LNCaP clone FGC (cell line): ENCODE results near the gene LRRN4.

Source experiments
- DNase-seq: peaks from one replicate; pipeline ENCODE4 v3.0.0-alpha.2; 2011; ENCODE audit warnings: low read depth
- H3K4me3 ChIP-seq: 2 replicates; pipeline ENCODE4 v1.5.1; 2011; ENCODE audit warnings: mild to moderate bottlenecking, low read depth, low read length, control low read depth
- TF ChIP-seq, protein P1 (sequence below): IDR thresholded peaks from 2 replicates; pipeline ENCODE4 v1.5.1; 2012; ENCODE audit warnings: mild to moderate bottlenecking; ENCODE audit not compliant: control insufficient read depth, insufficient read depth; ENCODE audit errors: extremely low read depth

Gene LRRN4

DNA sequence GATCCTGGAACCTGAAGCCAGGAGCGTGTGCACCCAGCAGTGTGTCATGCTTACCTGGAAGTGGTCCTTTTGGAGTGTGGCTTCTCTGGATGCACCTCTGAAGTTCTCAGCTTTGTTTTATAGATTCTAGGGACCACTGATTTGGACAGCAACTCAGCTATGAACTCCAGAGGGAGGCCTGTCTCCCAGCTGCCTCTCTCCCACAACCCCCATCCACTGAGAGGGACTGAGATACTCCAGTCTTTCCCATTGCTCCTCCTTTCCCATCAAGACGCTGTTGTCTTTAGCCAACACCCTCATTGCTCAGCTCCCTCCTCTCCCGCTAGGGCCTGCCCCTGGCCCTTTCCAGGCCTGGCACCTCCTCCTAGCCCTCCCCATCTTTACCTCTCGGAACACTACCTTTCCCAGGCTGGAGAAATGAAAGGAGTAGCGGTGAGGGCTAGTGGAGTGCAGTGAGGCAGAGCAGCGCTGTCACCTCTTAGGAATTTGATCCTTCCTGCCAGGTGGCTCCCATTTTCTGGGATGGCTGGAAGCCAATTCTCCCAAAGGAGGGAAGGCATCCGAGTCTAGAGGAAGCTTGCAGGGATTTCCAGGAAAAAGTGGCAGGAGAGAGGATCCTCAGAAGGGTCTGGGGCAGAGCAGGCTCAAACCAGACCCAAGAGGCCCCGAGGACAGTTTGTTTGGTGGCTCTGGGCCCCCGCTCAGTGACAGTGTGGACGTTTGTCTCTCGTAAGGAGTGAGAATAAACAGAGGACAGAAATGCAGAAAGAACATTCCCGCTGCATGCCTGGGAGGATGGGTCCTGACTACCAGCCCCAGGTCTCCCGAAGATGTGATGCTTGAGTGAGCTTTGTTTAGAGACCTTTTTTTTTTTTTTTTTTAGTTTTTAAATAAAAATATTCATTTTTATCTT lies at the start of gene LRRN4:
LRRN4 (minus strand) TSS at position 285 of the 913 bp plus-strand sequence. CDS start 1,261 bp downstream, outside the sequence.
- no peak for DNase-seq

DNA sequence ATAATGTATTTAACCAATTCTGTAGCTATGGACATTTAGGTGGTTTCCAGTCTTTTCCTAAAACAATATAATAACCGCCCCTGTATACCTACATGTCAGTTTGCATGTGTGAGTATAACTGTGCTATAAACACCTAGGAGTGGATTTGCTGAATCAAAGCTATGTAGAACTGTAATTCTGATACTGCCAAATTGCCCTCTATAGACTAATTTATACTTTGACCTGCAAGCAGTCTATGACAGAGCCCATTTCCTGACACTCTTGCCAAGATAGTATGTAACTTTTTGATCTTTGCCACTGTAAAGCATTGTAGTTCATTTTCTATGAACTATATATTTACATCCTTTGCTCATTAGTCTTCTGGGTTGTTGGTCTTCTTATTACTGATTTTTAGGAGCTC lies 49.4 kb upstream of the LRRN4 start:
- TF ChIP-seq, protein P1, sequence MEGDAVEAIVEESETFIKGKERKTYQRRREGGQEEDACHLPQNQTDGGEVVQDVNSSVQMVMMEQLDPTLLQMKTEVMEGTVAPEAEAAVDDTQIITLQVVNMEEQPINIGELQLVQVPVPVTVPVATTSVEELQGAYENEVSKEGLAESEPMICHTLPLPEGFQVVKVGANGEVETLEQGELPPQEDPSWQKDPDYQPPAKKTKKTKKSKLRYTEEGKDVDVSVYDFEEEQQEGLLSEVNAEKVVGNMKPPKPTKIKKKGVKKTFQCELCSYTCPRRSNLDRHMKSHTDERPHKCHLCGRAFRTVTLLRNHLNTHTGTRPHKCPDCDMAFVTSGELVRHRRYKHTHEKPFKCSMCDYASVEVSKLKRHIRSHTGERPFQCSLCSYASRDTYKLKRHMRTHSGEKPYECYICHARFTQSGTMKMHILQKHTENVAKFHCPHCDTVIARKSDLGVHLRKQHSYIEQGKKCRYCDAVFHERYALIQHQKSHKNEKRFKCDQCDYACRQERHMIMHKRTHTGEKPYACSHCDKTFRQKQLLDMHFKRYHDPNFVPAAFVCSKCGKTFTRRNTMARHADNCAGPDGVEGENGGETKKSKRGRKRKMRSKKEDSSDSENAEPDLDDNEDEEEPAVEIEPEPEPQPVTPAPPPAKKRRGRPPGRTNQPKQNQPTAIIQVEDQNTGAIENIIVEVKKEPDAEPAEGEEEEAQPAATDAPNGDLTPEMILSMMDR: no peak
- no peak overlapping the region for H3K4me3 ChIP-seq
- no peak for DNase-seq

More for the DNA sequence above, at the start of gene LRRN4:
- TF ChIP-seq, protein P1: no peak
- no peak within 1 kb of the TSS for H3K4me3 ChIP-seq

- no peak overlapping the region for H3K4me3 ChIP-seq
- no peak for DNase-seq
- TF ChIP-seq, protein P1: no peak
Measured at GRCh38 chr20:6101346-6101745, 47.5 kb upstream of the LRRN4 start.

GRCh38 chr20:6100246-6100645 lies 46.4 kb upstream of the LRRN4 start:
- H3K4me3 ChIP-seq: no peak overlapping the region
- no peak for DNase-seq
- TF ChIP-seq, protein P1: no peak

GRCh38 chr20:6099819-6100218 lies 46.0 kb upstream of the LRRN4 start:
- no peak for DNase-seq
- TF ChIP-seq, protein P1: no peak
- H3K4me3 ChIP-seq: no peak overlapping the region

- no peak for DNase-seq
- H3K4me3 ChIP-seq: no peak overlapping the region
- TF ChIP-seq, protein P1: no peak
Measured at GRCh38 chr20:6095409-6095808, 41.5 kb upstream of the LRRN4 start.
